ENCODE measurements around the gene CTNND2.

CTNND2 gene

GRCh38 chr5:11579351-11579750 is 324.9 kb downstream of the CTNND2 start:
- H3K27ac ChIP-seq: no peak overlapping the region
- no peak for TF ChIP-seq CTCF (conservative IDR thresholded peaks at IDR 0.05; ENCODE audit: low read depth)
- CTCF ChIA-PET: no interaction called here
- POLR2A ChIA-PET (ENCODE audit: low non-redundant PET): no interaction called here
- no peak for DNase-seq (ENCODE audit: low spot score)

GRCh38 chr5:11574787-11575186 is 329.5 kb downstream of the CTNND2 start:
- no peak for DNase-seq (ENCODE audit: low spot score)
- no peak overlapping the region for H3K27ac ChIP-seq
- ChIA-PET CTCF (no interaction called here), POLR2A (ENCODE audit: low non-redundant PET) (no interaction called here)
- no peak for TF ChIP-seq CTCF (conservative IDR thresholded peaks at IDR 0.05; ENCODE audit: low read depth)

GRCh38 chr5:11573140-11573992 is 330.9 kb downstream of the CTNND2 start:
- CTCF ChIA-PET: no interaction called here
- no peak for DNase-seq (ENCODE audit: low spot score)
- H3K27ac ChIP-seq: no peak overlapping the region
- POLR2A ChIA-PET (ENCODE audit: low non-redundant PET): no interaction called here
- no peak for TF ChIP-seq CTCF (conservative IDR thresholded peaks at IDR 0.05; ENCODE audit: low read depth)

GRCh38 chr5:11564706-11565105 is 339.5 kb downstream of the CTNND2 start:
- CTCF ChIA-PET: no interaction called here
- POLR2A ChIA-PET (ENCODE audit: low non-redundant PET): no interaction called here
- no peak for TF ChIP-seq CTCF (conservative IDR thresholded peaks at IDR 0.05; ENCODE audit: low read depth)
- H3K27ac ChIP-seq: no peak overlapping the region
- no peak for DNase-seq (ENCODE audit: low spot score)

GRCh38 chr5:11563822-11564221 is 340.4 kb downstream of the CTNND2 start:
- TF ChIP-seq CTCF (conservative IDR thresholded peaks at IDR 0.05; ENCODE audit: low read depth): no peak
- H3K27ac ChIP-seq: no peak overlapping the region
- CTCF ChIA-PET: no interaction called here
- POLR2A ChIA-PET (ENCODE audit: low non-redundant PET): no interaction called here
- no peak for DNase-seq (ENCODE audit: low spot score)

GRCh38 chr5:11560915-11561697 is 343.1 kb downstream of the CTNND2 start:
- ChIA-PET CTCF (no interaction called here), POLR2A (ENCODE audit: low non-redundant PET) (no interaction called here)
- H3K27ac ChIP-seq: no peak overlapping the region
- TF ChIP-seq CTCF (conservative IDR thresholded peaks at IDR 0.05; ENCODE audit: low read depth): no peak
- no peak for DNase-seq (ENCODE audit: low spot score)

All from RWPE1 (cell line).